ENCODE data around the gene CYP2A6. TPM values are rescaled to one million over a fixed set of nuclear protein-coding genes. Genes with fewer than 3 reads are reported as not detected.
"Not testable (repeated sequence)": the region's sequence is repeated elsewhere in the genome, so short reads cannot be mapped to it uniquely, and the experiment has no call there.

Gene CYP2A6
- polyA plus RNA-seq, 1 donor from 2014 or later: not detected

GRCh38 chr19:40812571-40812970 is 37.7 kb downstream of the CYP2A6 start:
- Mint-ChIP-seq H3K27ac (peak overlapping the region in 2 of 3 donors; percentile 86 to 95), H3K4me3 (peak overlapping the region; percentile 88 to 99 (median 97)), H3K4me1 (peaks cover 18 to 26% (median 20%) of the 10 kb centered on the region in 3 donors)
- H3K9me3 Mint-ChIP-seq, H3K27me3 Mint-ChIP-seq, H3K36me3 Mint-ChIP-seq: not testable (repeated sequence)

- H3K9me3 Mint-ChIP-seq: no peaks in the 10 kb centered on the region
- H3K4me1 Mint-ChIP-seq: peaks cover 24 to 32% (median 27%) of the 10 kb centered on the region in 3 donors
- peaks cover 2% of the 10 kb centered on the region for H3K27me3 Mint-ChIP-seq
- peak overlapping the region; percentile 88 to 99 (median 97) for H3K4me3 Mint-ChIP-seq
- H3K36me3 Mint-ChIP-seq: peaks cover 3% of the 10 kb centered on the region
- H3K27ac Mint-ChIP-seq: peak overlapping the region; percentile 86 to 95 (median 86)
These were observed 38.5 kb downstream of the CYP2A6 start for GRCh38 chr19:40811478-40812341.

- H3K9me3 Mint-ChIP-seq, H3K27me3 Mint-ChIP-seq: not testable (repeated sequence)
- H3K27ac Mint-ChIP-seq: peak overlapping the region; percentile 53 to 95 (median 82)
These were observed 39.4 kb downstream of the CYP2A6 start for GRCh38 chr19:40810649-40811408.

GRCh38 chr19:40810160-40810559 is 40.1 kb downstream of the CYP2A6 start:
- Mint-ChIP-seq H3K36me3 (peaks cover 3% of the 10 kb centered on the region), H3K9me3 (no peaks in the 10 kb centered on the region), H3K4me3 (peak overlapping the region; percentile 41 to 97 (median 72)), H3K27me3 (peaks cover 2% of the 10 kb centered on the region), H3K27ac (peak overlapping the region in 2 of 3 donors; percentile 88 to 95), H3K4me1 (peaks cover 26 to 38% (median 37%) of the 10 kb centered on the region in 3 donors)

More at GRCh38 chr19:40810649-40811408, 39.4 kb downstream of the CYP2A6 start:
- H3K4me3 Mint-ChIP-seq: peak overlapping the region; percentile 88 to 99 (median 97)
- not testable (repeated sequence) for H3K36me3 Mint-ChIP-seq
- H3K4me1 Mint-ChIP-seq: peaks cover 26 to 36% (median 32%) of the 10 kb centered on the region in 3 donors

GRCh38 chr19:40809358-40810086 is 40.7 kb downstream of the CYP2A6 start:
- Mint-ChIP-seq H3K27me3 (peaks cover 2% of the 10 kb centered on the region), H3K4me3 (peak overlapping the region; percentile 43 to 97 (median 63)), H3K27ac (peak overlapping the region in 1 of 3 donors; percentile 88), H3K36me3 (peaks cover 3% of the 10 kb centered on the region), H3K4me1 (peaks cover 31 to 44% (median 43%) of the 10 kb centered on the region in 3 donors), H3K9me3 (no peaks in the 10 kb centered on the region)

GRCh38 chr19:40808497-40808896 is 41.8 kb downstream of the CYP2A6 start:
- Mint-ChIP-seq H3K27ac (peak overlapping the region in 2 of 3 donors; percentile 31 to 49), H3K36me3 (peaks cover 5% of the 10 kb centered on the region), H3K27me3 (no peaks in the 10 kb centered on the region), H3K4me3 (no peak overlapping the region), H3K9me3 (no peaks in the 10 kb centered on the region), H3K4me1 (peaks cover 38 to 54% (median 52%) of the 10 kb centered on the region in 3 donors)

- Mint-ChIP-seq H3K4me1 (peaks cover 40 to 57% (median 57%) of the 10 kb centered on the region in 3 donors), H3K27ac (peak overlapping the region in 1 of 3 donors; percentile 47), H3K4me3 (peak overlapping the region in 3 of 4 donors; percentile 34 to 58 (median 52)), H3K9me3 (no peaks in the 10 kb centered on the region), H3K36me3 (peaks cover 5% of the 10 kb centered on the region), H3K27me3 (no peaks in the 10 kb centered on the region)
These were observed 42.3 kb downstream of the CYP2A6 start for GRCh38 chr19:40808021-40808325.

GRCh38 chr19:40807147-40808020 is 42.9 kb downstream of the CYP2A6 start:
- peaks cover 39 to 61% (median 58%) of the 10 kb centered on the region in 3 donors for H3K4me1 Mint-ChIP-seq
- peak overlapping the region; percentile 28 to 99 (median 93) for H3K27ac Mint-ChIP-seq
- peak overlapping the region; percentile 58 to 89 (median 65) for H3K4me3 Mint-ChIP-seq
- H3K36me3 Mint-ChIP-seq: peaks cover 5% of the 10 kb centered on the region
- no peaks in the 10 kb centered on the region for H3K9me3 Mint-ChIP-seq
- no peaks in the 10 kb centered on the region for H3K27me3 Mint-ChIP-seq

GRCh38 chr19:40806423-40807146 is 43.7 kb downstream of the CYP2A6 start:
- no peaks in the 10 kb centered on the region for H3K9me3 Mint-ChIP-seq
- H3K4me3 Mint-ChIP-seq: peak overlapping the region; percentile 62 to 89 (median 78)
- H3K27ac Mint-ChIP-seq: peak overlapping the region; percentile 92 to 99 (median 93)
- no peaks in the 10 kb centered on the region for H3K27me3 Mint-ChIP-seq
- H3K4me1 Mint-ChIP-seq: peaks cover 38 to 65% (median 58%) of the 10 kb centered on the region in 3 donors
- H3K36me3 Mint-ChIP-seq: peaks cover 5% of the 10 kb centered on the region

GRCh38 chr19:40805258-40805868 is 44.9 kb downstream of the CYP2A6 start:
- H3K27ac Mint-ChIP-seq: peak overlapping the region in 2 of 3 donors; percentile 90 to 96
- peak overlapping the region; percentile 4 to 96 (median 54) for H3K4me3 Mint-ChIP-seq
- peaks cover 3% of the 10 kb centered on the region for H3K36me3 Mint-ChIP-seq

GRCh38 chr19:40804783-40805242 is 45.4 kb downstream of the CYP2A6 start:
- no peaks in the 10 kb centered on the region for H3K27me3 Mint-ChIP-seq
- peaks cover 7% of the 10 kb centered on the region for H3K36me3 Mint-ChIP-seq
- H3K9me3 Mint-ChIP-seq: no peaks in the 10 kb centered on the region
- H3K4me1 Mint-ChIP-seq: peaks cover 31 to 62% (median 49%) of the 10 kb centered on the region in 3 donors
- H3K4me3 Mint-ChIP-seq: peak overlapping the region; percentile 33 to 96 (median 74)
- peak overlapping the region in 2 of 3 donors; percentile 90 to 96 for H3K27ac Mint-ChIP-seq

More at GRCh38 chr19:40805258-40805868, 44.9 kb downstream of the CYP2A6 start:
- no peaks in the 10 kb centered on the region for H3K27me3 Mint-ChIP-seq
- peaks cover 31 to 60% (median 49%) of the 10 kb centered on the region in 3 donors for H3K4me1 Mint-ChIP-seq
- H3K9me3 Mint-ChIP-seq: no peaks in the 10 kb centered on the region

- Mint-ChIP-seq H3K4me1 (peaks cover 31 to 62% (median 49%) of the 10 kb centered on the region in 3 donors), H3K9me3 (no peaks in the 10 kb centered on the region), H3K27ac (peak overlapping the region; percentile 90 to 98 (median 95)), H3K36me3 (peaks cover 8% of the 10 kb centered on the region), H3K4me3 (peak overlapping the region; percentile 71 to 96 (median 82)), H3K27me3 (no peaks in the 10 kb centered on the region)
These were observed 46.1 kb downstream of the CYP2A6 start for GRCh38 chr19:40803857-40804782.
